Head of caudate nucleus (tissue), 42 donors: ENCODE measurements around the gene IFI35.
"Not testable (repeated sequence)": the region's sequence is repeated elsewhere in the genome, so short reads cannot be mapped to it uniquely, and the experiment has no call there.

Experiments
- DNase-seq, 42 donors: peaks; one replicate each; pipeline versions ENCODE4 v3.0.0 to v3.0.0-alpha.2; 2020 to 2021; ENCODE audit warnings: mixed read lengths in 7 of 42
- intact Hi-C: fragments of 100-400 bp; cut with DNase I; formaldehyde crosslinking; loops from one replicate; pipeline ENCODE4 v1.15.0; 2022

Gene IFI35

GRCh38 chr17:43039646-43040045 is 33.1 kb downstream of the IFI35 start:
- intact Hi-C loops: no loop called here
- no peak for DNase-seq

DNA sequence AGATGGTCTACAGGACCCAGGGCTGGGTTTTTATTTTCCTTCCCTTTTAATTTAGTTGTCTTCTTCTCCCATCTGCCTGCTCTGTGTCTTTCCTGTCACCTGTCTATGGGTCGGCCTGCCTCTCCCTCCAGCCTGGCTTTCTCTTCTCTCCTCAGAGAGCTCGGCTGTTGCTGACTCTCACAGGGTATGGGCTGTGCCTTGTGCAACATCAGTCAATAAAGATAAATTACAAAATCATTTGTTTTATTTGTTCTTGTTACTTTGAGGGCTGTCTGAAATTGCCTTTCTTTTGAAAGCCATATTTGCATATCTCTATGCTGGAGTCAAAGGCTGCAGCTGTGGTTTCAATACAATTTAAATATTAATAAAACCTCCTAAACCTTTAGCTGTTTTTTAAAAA is 34.1 kb downstream of the IFI35 start:
- intact Hi-C loops: no loop called here
- DNase-seq: no peak

GRCh38 chr17:43042025-43042628 is 35.5 kb downstream of the IFI35 start:
- no peak for DNase-seq
- intact Hi-C loops: no loop called here

DNA sequence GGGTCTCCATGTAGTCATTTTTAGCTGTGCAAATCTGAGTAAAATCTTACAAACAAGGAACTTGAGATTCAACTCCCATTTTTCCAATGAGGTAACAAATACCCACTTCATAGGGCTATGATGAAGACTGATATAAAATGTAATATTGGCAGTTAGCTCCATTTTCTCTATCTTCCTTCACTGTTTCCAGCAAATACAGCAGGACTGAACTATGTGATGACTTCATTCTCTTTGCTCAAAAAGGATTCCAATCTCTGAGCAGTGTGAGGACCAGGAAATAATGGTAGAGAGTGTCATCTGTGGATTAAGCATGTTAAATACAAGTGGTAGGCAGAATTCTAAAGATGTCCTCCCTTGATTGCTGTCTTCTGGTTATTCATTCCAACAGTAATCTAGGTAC is 36.7 kb downstream of the IFI35 start:
- no peak for DNase-seq
- intact Hi-C loops: no loop called here

- no peak for DNase-seq
- intact Hi-C loops: no loop called here
These were observed 37.4 kb downstream of the IFI35 start for GRCh38 chr17:43044024-43044423.

GRCh38 chr17:43051969-43052368 is 45.4 kb downstream of the IFI35 start:
- intact Hi-C loops: no loop called here
- no peak for DNase-seq

GRCh38 chr17:43053008-43053407 is 46.4 kb downstream of the IFI35 start:
- DNase-seq, intact Hi-C loops: not testable (repeated sequence)

GRCh38 chr17:43056051-43056450 is 49.5 kb downstream of the IFI35 start:
- DNase-seq: no peak
- intact Hi-C loops: no loop called here

- intact Hi-C loops: no loop called here
- no peak for DNase-seq
These were observed 56.5 kb downstream of the IFI35 start for GRCh38 chr17:43062984-43063638.
